Thyroid gland (tissue), 4 donors: Measurements from ENCODE around the gene NRN1. TPM values are rescaled to one million over a fixed set of nuclear protein-coding genes. Genes with fewer than 3 reads are reported as not detected.

ENCODE experiments used
- DNase-seq, 2 donors: peaks; one replicate each; pipeline ENCODE4 v3.0.0-alpha.2; 2019
- H3K27ac ChIP-seq, 3 donors: fragments of 200-600 bp; sonication (generic); 1 replicate in 2 of 3; 2 replicates in 1 of 3; pipeline ENCODE4 v1.5.1; 2016 to 2019; ENCODE audit warnings: mild to moderate bottlenecking in 1 of 3, moderate library complexity in 1 of 3
- H3K27me3 ChIP-seq: fragments of 200-600 bp; sonication (generic); one replicate; pipeline ENCODE4 v1.5.1; 2019
- H3K36me3 ChIP-seq, 2 donors: fragments of 200-600 bp; sonication (generic); one replicate each; pipeline ENCODE4 v1.5.1; 2016 to 2019
- H3K4me1 ChIP-seq, 2 donors: fragments of 200-600 bp; sonication (generic); one replicate each; pipeline ENCODE4 v1.5.1; 2017 to 2019
- H3K4me3 ChIP-seq, 3 donors: fragments of 200-600 bp; sonication (generic); replicated peaks in 1 of 3; 1 replicate in 2 of 3; 2 replicates in 1 of 3; pipeline ENCODE4 v1.5.1; 2016; ENCODE audit warnings: mild to moderate bottlenecking in 1 of 3
- H3K9me3 ChIP-seq: fragments of 200-600 bp; sonication (generic); one replicate; pipeline ENCODE4 v1.5.1; 2017
- CTCF ChIP-seq, 6 experiments: fragments of 200-600 bp in 3 of 6; fragments of 450-650 bp in 3 of 6; sonication (generic) in 3 of 6; IDR thresholded peaks; one replicate each; pipeline ENCODE4 v1.5.1; 2016 to 2019; ENCODE audit warnings: antibody characterized with exemption in 6 of 6, mild to moderate bottlenecking in 2 of 6, inconsistent platforms in 1 of 6, moderate library complexity in 1 of 6
- POLR2A ChIP-seq, 2 donors: fragments of 450-650 bp; IDR thresholded peaks; one replicate each; pipeline ENCODE4 v1.6.1; 2017; ENCODE audit warnings: antibody characterized with exemption in 2 of 2, mild to moderate bottlenecking in 2 of 2, moderate library complexity in 1 of 2
- WGBS, 2 donors: methylation state at CpG; one replicate each; pipeline ENCODE4 v1.1.5; 2017; 5-methylcytosine and 5-hydroxymethylcytosine counted together
- intact Hi-C: fragments of 100-400 bp; cut with DNase I; formaldehyde crosslinking; loops from one replicate; pipeline ENCODE4 v1.15.1; 2023
- total RNA-seq, 4 donors: library from RNA; depleted of rRNA; stranded (reverse); fragments of >200 nt; gene quantifications; one replicate each; pipeline ENCODE4 v1.2.3, GENCODE V29; 2016

Gene NRN1
- total RNA-seq, 4 donors from 2014 or later, result 1.1 to 10.3 (median 6.2) TPM

- Histone ChIP-seq H3K27me3 (peaks cover 14% of the 10 kb centered on the region), H3K4me3 (no peak overlapping the region), H3K36me3 (no peaks in the 10 kb centered on the region), H3K9me3 (no peaks in the 10 kb centered on the region), H3K4me1 (no peaks in the 10 kb centered on the region), H3K27ac (no peak overlapping the region)
- intact Hi-C loops, result no loop called here
- TF ChIP-seq POLR2A (IDR thresholded peaks at IDR 0.05) (no peak), CTCF (IDR thresholded peaks at IDR 0.05) (no peak)
- no peak for DNase-seq
- whole genome bisulfite sequencing, 2 donors, result 84 to 88% methylated on average over 5 of the region's 5 CpGs
Measured at GRCh38 chr6:5989141-5989723, 17.5 kb downstream of the NRN1 start.

GRCh38 chr6:5986861-5987260, 19.9 kb downstream of the NRN1 start:
- no peaks in the 10 kb centered on the region for H3K27me3 ChIP-seq
- no peaks in the 10 kb centered on the region for H3K36me3 ChIP-seq
- DNase-seq, result no peak

GRCh38 chr6:5984150-5985089, 22.3 kb downstream of the NRN1 start:
- H3K36me3 ChIP-seq, result no peaks in the 10 kb centered on the region
- TF ChIP-seq CTCF (IDR thresholded peaks at IDR 0.05) (no peak), POLR2A (IDR thresholded peaks at IDR 0.05) (no peak)
- DNase-seq, result no peak
- no peak overlapping the region for H3K4me3 ChIP-seq
- H3K27me3 ChIP-seq, result no peaks in the 10 kb centered on the region
- no peaks in the 10 kb centered on the region for H3K9me3 ChIP-seq
- intact Hi-C loops, result no loop called here
- 77 to 86% methylated on average over 7 of the region's 7 CpGs for WGBS, 2 donors
- no peak overlapping the region for H3K27ac ChIP-seq
- H3K4me1 ChIP-seq, result no peaks in the 10 kb centered on the region

More at GRCh38 chr6:5986861-5987260, 19.9 kb downstream of the NRN1 start:
- intact Hi-C loops, result no loop called here
- 47 to 65% methylated on average over 2 of the region's 2 CpGs for WGBS, 2 donors
- TF ChIP-seq CTCF (IDR thresholded peaks at IDR 0.05), result no peak
- no peak for TF ChIP-seq POLR2A (IDR thresholded peaks at IDR 0.05)
- Histone ChIP-seq H3K27ac (no peak overlapping the region), H3K4me3 (no peak overlapping the region), H3K4me1 (no peaks in the 10 kb centered on the region), H3K9me3 (no peaks in the 10 kb centered on the region)

GRCh38 chr6:5981126-5982026, 25.3 kb downstream of the NRN1 start:
- Histone ChIP-seq H3K9me3 (no peaks in the 10 kb centered on the region), H3K36me3 (no peaks in the 10 kb centered on the region), H3K27me3 (no peaks in the 10 kb centered on the region), H3K27ac (no peak overlapping the region), H3K4me3 (no peak overlapping the region), H3K4me1 (no peaks in the 10 kb centered on the region)
- no peak for DNase-seq
- intact Hi-C loops, result no loop called here
- 67 to 81% methylated on average over 7 of the region's 7 CpGs for WGBS, 2 donors
- TF ChIP-seq CTCF (IDR thresholded peaks at IDR 0.05), result no peak
- TF ChIP-seq POLR2A (IDR thresholded peaks at IDR 0.05), result no peak
